Fibroblast of peridontal ligament (primary cell): Measurements from ENCODE around the gene EIF2B1.
"Not testable (repeated sequence)": the region's sequence is repeated elsewhere in the genome, so short reads cannot be mapped to it uniquely, and the experiment has no call there.

Source experiments
- DNase-seq: peaks from one replicate; pipeline ENCODE4 v3.0.0-alpha.2; 2010; ENCODE audit errors: extremely low read depth

EIF2B1 gene

GRCh38 chr12:123617580-123617979 lies 15.9 kb downstream of the EIF2B1 start:
- no peak for DNase-seq

GRCh38 chr12:123617144-123617543 lies 16.3 kb downstream of the EIF2B1 start:
- DNase-seq = no peak

- DNase-seq = peak; percentile 85
These were observed 19.0 kb downstream of the EIF2B1 start for GRCh38 chr12:123614531-123614930.

GRCh38 chr12:123614110-123614509 lies 19.4 kb downstream of the EIF2B1 start:
- DNase-seq = no peak

DNA sequence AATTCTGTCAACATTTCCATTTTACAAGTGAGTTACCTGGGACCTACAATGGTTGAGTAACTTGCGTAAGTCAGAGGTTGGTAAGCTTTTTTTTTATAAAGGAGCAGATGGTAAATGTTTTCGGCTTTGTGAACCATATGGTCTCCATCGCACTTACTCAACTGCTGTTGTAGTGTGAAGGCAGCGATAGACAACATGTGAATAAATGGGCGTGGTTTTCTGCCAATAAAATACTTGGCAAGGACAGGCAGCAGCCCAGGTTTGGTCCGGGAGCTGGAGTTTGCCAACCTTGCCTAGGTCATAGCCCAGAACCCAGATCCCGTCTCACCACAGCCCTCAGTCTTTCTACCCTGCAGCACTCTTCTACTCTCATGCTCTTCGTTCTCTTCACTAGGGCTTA lies 25.3 kb downstream of the EIF2B1 start:
- DNase-seq = no peak

DNA sequence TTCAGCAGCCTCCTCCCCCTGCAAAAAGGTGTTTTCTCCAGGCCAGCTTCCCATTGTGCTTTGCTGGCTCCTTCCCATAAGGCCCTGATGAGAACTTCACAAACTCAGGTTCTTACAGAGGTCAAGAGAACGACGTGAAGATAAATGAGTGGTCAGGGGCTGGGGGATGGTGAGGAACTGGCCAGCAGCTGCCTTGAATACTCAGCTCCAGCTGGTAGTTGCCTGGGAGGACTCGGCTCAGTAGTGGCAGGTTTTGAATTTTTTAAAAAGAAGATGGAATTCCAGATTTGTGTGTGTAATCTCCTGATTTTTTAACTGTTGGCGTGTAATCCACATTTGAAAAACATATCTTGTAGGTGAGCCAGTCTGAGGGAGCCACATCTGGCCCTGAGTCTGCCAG lies 25.7 kb downstream of the EIF2B1 start:
- no peak for DNase-seq

GRCh38 chr12:123603495-123603894 lies 30.0 kb downstream of the EIF2B1 start:
- not testable (repeated sequence) for DNase-seq

DNA sequence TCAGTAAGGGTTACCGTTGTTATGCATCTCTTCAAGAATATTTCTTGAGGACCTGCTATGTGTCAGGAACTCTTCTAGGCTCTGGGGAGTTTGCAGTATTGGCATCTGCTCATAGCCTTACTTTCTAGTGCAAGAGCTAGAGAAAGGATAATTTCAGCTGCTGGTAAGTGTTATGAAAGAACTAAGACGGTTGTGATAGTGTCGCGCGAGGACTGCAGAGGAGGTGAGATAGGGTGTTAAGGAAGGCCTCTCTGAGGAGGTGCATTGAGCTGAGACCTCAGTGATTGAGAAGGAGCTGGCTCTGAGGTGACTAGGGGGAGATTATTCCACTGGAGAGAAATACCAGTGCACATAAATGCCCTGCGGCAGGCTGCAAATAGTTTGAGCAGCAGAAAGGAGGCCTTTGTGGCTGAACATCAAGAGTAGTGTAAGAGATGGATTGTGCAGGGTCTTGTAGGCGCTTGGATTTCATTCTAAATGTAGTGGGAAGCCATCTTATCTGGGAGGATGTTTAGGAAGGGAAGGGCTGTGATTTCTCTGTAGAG lies 30.8 kb downstream of the EIF2B1 start:
- no peak for DNase-seq

DNA sequence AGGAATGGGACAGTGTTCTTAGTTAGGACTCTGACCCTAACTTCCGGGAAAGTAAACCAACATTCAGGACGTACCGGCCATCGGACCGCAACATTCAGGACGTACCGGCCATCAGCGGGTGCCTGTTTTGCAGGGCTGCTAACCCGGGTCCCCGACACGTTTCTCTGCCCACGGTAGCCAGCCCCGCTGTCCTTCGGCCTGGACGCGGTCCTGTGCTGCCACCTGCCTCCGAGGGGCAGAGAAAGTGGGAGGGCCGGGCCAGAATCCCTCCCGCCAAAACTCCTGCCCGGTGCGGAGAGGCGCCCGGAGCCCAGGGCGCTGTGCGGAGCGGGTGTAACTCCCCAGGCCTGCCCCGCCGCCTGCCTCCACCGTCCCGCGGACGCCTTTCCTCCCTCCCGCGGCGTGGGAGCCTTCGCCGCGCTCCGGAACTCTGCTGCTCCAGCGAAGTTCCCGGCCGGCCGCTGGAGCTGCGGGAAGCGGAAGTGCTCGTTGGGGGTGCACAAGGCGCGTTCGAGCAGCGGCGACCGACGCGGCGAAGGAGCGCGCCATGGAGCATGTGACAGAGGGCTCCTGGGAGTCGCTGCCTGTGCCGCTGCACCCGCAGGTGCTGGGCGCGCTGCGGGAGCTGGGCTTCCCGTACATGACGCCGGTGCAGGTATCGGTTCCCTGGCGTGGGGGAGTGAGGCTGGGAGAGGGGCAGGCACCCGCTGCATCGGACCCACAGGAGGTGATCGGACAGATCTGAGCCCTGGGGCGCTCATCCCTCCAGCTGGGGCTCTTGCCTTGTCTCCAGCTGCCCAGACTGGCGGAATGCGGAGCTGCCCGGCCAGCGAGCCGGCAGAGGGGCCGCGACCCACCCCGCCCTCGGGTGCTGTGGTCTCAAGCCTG lies 31.6 kb downstream of the EIF2B1 start, which contains the start of gene DDX55:
Gene DDX55 (plus strand): TSS at position 498 of the 888 bp plus-strand sequence. CDS start 50 bp downstream, at position 548.
- DNase-seq = peak; percentile 75

DNA sequence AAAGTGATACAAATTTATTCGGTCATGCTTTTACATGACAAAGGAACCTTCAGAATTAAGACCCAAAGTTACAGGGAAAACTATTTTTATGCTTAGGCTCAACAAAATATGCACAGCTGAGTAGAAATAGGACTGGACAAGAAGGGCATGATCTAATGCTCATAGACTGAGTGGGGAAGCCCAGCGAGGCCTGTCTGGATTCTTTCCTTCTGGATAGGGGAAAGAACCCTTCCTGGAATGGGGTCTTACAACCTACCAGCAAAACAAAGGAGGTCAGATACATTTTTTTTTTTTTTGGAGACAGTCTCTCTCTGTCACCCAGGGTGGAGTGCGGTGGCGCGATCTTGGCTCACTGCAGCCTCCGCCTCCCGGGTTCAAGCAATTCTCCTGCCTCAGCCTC lies 33.8 kb downstream of the EIF2B1 start:
- no peak for DNase-seq

DNA sequence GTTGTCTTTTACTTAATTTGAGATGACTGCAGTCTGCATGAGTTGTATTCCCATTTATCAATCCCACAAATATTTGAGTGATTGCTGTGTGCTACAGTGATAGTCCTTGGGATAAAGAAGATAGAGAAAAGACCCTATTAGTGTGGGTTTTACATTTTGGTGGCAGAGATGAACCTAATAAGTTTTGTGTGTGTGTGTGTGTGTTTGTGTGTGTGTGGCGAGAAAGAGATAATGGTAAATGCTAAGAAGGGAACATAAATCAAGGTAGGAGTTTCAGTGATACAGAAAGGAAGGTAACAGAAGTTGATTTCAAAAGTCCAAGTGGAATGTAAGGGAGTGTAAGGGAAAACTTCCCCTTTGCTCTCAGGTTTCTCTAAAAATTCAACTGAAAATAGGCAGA lies 34.2 kb downstream of the EIF2B1 start:
- DNase-seq = no peak

DNA sequence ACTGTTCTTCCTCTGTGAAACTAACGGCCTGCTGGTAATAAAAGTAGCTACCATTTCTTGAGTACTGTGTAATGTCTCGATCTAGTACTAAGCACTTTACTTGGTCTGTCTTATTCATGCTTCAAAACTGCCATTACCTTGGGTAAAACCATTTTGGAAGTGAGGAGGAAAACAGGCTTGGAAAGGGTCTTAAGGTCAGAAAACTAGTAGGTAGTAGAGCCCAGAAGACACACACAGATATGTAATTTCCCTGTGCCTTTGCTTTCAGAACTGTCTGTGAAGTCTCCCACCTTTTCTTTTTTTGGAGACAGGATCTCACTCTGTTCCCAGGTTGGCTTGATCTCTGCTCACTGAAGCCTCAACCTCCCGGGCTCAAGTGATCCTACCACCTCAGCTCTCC lies 35.0 kb downstream of the EIF2B1 start:
- DNase-seq = no peak

- no peak for DNase-seq
These were observed 36.4 kb downstream of the EIF2B1 start for GRCh38 chr12:123597100-123597499.

DNA sequence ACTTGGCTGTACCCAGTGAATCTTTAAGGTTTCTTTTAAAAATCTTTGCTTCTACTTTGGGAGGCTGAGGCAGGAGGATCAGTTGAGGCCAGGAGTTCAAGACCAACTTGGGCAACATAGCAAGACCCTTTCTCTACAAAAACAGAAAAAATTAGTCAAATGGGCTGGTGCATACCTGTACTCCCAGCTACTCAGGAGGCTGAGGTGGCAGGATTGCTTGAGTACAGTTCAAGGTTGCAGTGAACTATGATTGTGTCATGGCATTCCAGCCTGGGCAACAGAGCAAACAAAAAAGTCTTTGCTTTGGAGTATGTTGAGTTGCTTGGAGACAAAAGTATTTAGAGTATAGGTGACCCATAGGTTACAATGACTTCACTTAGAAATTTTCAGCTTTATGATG lies 37.8 kb downstream of the EIF2B1 start:
- no peak for DNase-seq

DNA sequence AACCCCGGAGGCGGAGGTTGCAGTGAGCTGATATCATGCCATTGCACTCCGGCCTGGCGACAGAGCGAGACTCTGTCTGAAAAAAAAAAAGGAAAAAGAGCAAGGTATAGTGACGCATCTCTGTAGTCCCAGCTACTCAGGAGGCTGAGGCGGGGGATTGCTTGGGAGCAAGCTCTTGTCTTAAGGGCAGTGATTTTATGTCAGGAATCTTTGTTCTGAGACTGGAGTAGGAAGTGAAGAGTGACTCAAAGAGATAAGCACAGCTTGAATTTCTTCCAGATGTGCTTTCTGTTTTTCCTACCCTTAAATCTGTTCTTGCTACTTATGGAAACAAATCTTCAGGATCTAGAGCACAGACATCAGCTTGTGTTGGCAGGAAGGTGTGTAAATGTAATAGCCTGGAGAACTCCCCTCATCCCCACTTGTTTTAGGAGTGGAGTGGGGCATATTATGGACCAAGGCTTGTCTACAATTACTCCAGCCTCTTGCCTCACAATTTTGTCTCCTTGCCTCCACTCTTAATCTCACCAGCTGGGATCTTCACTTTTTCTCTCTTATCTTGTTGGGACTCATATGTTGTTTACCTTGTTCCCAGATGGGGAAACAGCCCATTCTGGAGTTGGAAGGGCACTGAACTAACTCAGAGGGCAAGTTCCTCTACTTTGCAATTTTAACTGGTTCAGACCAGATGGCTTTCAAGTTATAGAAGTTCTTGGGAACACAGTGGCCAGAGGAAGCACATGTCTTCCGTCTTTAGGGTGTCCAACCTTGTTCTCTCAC lies 41.6 kb downstream of the EIF2B1 start:
- no peak for DNase-seq

GRCh38 chr12:123580772-123581171 lies 52.7 kb downstream of the EIF2B1 start:
- no peak for DNase-seq

- DNase-seq = not testable (repeated sequence)
These were observed 54.7 kb downstream of the EIF2B1 start for GRCh38 chr12:123578829-123579228.

GRCh38 chr12:123578243-123578642 lies 55.2 kb downstream of the EIF2B1 start:
- no peak for DNase-seq

DNA sequence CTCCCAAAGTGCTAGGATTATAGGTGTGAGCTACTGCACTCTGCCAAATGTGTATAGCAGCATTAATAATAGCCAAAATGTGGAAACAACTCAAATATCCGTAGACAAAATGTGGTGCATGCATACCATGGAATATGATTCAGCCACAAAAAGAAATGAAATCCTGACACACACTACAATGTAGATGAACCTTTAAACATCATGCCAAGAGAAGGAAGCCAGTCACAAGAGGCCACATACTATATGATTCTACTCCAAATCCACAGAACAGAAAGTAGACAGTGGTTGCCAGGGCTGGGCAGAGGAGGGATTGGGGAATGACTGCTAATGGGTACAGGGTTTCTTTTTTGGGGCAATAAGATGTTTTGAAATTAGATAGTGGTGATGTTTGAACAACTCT lies 56.9 kb downstream of the EIF2B1 start:
- peak; percentile 46 for DNase-seq

DNA sequence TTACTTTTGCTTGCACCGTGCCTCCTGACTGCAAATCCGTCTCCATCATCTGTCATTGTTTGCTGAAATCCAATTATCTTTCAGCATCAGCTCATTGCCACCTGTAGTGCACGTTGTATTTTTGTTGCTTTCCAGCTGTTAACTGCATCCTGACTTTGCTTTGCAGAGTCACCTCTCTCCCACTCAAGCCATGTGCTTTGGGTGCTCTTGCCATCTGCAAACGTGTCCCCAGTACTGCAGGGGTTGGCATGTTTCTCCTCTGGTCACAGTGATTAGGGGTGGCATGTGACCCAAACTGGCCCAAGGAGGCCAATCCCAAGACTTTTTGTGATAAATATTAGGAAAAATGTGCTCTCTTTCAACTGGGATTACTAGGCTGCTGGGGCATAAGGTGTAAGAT lies 59.6 kb downstream of the EIF2B1 start:
- no peak for DNase-seq

GRCh38 chr12:123572391-123572790 lies 61.1 kb downstream of the EIF2B1 start:
- no peak for DNase-seq

DNA sequence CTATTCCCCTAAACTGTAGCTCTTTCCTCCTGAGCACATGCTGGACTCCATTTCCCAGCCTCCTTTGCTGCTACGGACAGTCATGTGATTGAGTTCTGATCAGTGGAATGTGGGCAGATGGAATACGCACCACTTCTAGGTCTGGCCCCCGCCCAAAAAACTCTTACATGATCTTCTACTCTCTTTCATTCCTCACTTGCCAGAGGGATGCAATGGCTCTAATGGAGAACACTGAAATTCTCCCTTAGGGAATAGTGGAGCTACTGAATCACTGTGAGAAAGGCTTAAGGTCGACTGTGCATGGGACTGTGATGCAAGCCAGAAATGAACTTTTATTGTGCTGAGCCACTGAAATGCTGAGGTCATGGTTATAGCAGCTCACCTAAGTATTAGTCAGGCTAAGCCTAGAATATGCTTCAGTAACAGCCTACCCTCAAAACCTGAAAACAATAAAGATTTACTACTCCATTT lies 62.1 kb downstream of the EIF2B1 start:
- DNase-seq = peak; percentile 94
